ENCODE data around the gene FGF12.
"Not testable (repeated sequence)": the region's sequence is repeated elsewhere in the genome, so short reads cannot be mapped to it uniquely, and the experiment has no call there.

Gene FGF12

DNA sequence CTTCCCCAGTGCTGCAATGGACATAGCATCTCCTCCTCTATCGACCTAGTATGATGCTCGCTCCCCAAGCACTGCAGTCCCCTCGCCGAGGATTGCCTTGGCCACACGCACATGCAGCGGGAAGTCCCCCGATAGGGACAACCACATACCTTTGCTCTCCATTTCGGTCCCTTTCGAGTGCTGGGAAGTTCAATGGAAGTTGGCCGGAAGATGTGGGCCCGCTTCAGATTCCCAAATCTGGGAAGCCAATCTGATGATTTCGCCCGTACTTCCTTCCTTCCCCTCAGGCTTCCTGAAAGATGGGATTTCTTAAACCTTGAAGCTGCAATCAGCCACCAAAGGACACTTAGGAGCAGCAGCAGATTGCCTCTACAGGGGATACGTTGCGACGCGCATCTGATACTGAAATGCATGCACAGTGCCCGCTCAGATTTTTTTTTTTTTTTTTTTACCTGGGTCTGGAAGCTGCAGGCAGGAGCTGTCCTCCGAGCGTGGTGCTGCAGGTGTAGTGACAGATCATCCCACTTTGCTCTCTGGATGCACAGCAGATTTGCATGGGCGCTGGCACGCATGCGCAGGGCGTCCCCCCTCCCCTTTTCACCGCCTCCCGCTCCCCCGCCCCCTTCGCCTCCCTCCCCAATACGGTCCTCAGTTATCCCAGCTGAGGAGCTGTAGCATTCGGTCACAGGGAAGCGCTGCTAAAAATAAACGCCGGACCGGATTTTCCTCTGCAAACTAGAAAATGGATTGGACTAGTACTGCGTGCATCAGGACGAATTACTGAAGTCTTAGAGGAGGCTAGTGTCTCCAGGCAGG lies at the start of gene FGF12:
Gene FGF12, minus strand, starts transcription at position 510 of the 816 bp plus-strand sequence.
- DNase-seq = no peak

DNA sequence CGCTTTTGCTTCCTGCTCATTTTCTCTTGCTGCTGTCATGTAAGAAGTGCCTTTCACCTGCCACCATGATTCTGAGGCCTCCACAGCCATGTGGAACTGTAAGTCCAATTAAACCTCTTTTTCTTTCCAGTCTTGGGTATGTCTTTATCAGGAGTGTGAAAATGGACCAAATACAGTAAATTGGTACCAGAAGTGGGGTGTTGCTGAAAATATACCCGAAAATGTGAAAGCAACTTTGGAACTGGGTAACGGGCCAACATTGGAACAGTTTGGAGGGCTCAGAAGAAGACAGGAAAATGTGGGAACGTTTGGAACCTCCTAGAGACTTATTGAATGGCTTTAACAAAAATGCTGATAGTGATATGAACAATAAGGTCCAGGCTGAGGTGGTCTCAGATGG lies 47.0 kb upstream of the FGF12 start:
- not testable (repeated sequence) for DNase-seq

DNA sequence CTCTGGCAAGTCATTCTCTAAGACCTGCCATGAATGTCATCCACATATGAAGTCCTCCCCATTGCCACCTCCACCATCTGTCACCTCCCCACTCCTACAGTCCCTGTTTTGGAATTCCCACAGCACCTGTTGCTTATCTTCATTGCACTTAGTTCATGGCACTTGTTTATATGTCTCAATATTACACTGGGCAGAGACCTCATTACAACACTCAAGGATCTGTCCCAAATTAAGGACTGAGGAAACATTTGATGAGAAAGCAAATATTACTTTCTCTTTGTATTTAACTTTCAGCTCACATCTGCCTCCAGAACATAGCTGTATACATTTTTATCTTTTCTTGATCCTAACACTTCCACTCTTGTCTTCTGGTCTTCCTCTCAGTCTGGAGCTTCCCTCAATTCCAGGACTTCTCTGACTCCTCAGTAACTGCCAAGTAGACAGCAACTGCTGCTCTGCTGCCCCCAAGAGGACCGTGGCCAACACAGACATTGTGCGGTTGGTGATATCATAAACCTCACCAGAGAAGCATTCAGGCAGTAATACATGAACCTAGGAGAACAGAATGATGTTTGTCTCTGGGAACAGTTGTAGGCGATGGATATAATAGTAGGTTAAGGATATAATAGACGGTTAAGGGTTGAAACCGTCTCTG lies 45.0 kb upstream of the FGF12 start:
- DNase-seq = peak; percentile 7

DNA sequence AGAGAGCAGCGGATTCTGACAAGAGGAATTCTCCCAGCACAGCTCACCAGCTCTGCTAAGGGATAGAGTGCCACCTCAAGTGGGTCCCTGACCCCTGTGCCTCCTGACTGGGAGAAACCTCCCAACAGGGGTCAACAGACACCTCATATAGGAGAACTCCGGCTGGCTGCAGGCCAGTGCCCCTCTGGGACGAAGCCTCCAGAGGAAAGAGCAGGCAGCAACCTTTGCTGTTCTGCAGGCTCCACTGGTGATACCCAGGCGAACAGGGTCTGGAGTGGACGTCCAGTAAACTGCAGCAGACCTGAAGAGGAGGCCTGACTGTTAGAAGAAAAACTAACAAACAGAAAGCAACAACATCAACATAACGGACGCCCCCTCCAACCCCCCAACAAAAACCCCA lies 31.3 kb upstream of the FGF12 start:
- no peak for DNase-seq

DNA sequence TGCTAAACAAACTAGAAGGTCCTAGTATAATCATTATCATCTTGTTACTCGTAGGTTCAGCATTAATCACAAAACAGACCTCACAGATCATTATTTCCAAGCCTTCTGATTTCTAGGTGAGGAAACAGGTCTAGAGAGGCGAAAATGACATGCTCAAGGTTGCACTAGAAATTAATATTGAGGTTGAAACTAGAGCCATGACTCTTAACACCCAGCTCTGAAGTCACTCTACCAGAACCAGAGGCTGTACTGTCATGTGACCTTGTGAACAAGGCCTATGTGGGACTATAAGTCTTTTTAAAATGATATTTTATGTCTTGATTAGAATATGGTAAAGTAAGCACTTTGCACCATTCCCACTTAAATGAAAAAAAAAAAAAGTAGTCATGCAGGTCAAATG lies 23.8 kb upstream of the FGF12 start:
- no peak for DNase-seq

DNA sequence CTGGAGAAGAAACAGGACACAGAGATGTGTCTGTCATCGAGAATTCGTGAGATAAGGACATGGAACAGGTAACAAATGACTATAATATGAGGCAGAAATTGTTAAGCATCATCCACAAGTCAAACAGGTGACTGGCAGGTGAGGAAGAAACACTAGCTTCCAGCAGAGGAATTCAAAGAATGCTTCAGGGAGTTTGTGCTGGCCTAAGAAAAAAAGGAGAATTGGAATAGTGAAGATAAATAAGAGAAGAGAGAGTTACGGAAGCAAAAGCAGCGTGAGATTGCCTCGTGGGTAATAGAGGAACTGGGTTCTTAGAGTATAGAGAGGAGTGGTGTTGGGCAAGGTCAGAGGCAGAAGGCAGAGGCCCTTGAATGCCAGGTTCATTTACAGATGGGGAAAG lies 22.9 kb upstream of the FGF12 start:
- DNase-seq = peak; percentile 26

DNA sequence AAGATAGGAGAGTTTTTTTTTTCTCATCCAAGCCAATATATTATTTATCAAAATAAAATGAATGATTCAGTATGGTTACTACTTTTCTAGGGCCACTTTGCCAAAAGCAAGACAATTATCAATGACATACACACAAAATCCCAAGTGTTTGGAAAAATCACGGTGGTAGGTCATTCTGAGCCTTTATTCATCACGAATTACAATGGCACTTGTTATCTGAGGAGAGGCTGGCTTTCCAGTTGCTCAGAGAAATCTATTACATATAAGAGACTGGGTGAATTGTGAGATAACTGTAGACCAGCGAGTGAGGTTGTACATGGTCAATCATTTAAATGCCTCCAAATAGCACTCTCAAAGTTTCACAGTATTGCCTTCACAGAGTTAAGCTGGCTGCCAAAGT lies 20.4 kb upstream of the FGF12 start:
- DNase-seq = no peak

DNA sequence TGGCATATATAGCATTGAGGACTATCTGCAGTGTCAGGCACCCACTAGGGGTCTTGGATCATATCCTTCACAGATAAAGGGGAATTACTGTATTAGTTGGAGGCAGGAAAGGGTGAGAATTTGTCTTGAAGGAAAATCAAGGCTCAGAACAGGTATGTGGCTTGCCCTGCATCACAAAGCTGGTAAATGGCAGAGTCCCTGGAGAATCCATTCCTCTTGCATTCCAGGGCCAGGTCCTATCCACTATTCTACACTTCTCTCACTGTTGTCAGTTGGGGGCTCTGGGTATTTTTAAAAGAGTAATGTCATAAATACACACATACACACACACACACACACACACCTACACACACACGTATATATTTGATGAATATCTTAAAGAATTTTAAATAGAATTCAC lies 19.8 kb upstream of the FGF12 start:
- no peak for DNase-seq

DNA sequence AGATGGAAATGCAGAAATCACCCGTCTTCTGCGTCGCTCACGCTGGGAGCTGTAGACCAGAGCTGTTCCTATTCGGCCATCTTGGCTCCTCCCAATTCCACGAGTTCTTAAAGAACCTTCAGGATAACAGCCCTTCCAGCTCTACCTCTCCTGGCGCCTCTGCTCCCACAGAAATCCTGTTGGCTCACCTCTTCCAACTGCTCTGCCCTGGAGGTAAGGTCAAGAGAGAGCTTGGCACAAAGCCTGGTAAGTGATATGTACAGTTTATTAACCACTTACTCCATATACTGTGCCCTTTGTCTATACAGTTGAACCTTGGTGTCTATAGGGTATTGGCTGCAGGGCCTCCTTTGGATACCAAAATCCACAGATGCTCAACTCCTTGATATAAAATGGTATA lies 17.8 kb upstream of the FGF12 start:
- DNase-seq = no peak

DNA sequence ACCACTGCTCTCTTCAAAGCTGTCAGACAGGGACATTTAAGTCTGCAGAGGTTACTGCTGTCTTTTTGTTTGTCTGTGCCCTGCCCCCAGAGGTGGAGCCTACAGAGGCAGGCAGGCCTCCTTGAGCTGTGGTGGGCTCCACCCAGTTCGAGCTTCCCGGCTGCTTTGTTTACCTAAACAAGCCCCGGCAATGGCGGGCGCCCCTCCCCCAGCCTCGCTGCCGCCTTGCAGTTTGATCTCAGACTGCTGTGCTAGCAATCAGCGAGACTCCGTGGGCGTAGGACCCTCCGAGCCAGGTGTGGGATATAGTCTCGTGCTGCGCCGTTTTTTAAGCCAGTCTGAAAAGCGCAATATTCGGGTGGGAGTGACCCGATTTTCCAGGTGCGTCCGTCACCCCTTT lies 17.3 kb upstream of the FGF12 start:
- not testable (repeated sequence) for DNase-seq

DNA sequence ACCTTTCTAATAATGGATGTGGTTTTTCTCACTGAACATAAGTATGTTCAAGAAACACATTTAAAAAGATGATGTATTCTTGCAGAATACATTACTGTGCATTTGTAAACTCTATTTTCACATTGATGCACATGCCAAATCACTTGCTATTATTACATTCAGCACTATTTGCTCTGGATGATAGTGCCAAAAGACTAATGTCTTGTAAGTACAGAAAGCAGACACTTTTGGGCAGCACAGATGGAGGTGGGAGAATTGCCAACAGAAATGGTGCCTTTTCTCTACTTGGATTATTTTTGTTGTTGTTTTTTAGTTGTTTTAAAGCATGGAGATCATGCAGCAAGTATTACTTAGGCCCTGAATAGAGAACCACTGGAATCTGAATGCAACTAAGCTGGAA lies 10.2 kb upstream of the FGF12 start:
- no peak for DNase-seq

DNA sequence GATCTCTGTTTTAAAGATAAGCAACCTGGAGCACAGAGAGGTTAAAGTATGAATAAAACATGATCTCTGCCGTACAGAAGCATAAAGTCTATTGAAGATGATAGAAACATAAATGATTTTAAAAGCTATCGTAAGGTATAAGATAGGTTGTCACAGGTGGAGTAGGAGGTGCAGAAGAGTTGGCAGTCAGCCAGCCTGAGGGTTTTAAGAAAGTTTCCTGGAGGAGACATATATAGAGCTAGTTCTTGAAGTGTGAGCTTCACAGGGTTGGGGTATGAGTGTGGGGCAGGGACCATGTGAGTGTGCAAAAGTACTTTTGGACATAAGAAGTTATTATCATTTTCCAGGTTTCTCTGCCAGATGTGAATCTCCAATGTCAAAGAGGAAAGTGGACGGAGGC lies 3.9 kb upstream of the FGF12 start:
- no peak for DNase-seq

DNA sequence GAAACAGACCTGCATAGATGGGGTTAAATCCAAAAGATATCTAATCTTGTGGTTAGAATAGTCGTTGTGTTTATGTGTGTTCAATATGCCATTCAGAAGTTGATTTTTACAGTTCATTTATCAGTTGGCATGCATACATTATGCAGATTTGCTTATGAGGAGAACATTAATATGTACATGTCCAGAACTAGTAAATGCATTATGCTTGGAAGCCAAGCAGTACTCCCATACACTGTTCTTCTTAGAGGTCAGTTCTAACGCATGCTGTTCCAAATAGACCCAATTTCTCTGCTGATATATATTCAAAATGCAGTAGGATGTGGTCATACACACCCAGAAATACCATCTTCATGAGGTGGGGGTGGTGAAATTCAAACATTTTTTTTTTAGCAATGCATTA lies 956 bp downstream of the FGF12 start:
- DNase-seq = no peak

DNA sequence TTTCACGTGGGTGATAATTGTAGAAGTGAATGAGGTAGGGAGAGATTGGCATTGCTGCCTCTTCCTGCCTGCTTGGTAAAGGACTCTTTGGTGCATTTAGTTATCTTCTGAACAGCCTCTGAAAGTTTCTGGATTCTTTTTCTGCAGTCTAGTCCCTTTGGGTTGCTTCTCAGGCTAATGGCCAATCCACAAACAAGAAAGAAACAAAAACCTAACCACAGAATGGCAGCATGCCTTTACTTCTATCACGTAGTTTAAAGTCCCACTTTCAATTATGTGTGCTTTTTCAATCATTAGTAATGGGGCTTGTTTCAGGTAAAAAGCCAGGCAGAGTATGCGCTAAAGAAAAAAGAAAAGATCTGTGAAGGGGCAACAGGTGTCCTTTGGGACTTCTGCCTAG lies 7.4 kb downstream of the FGF12 start:
- DNase-seq = no peak

DNA sequence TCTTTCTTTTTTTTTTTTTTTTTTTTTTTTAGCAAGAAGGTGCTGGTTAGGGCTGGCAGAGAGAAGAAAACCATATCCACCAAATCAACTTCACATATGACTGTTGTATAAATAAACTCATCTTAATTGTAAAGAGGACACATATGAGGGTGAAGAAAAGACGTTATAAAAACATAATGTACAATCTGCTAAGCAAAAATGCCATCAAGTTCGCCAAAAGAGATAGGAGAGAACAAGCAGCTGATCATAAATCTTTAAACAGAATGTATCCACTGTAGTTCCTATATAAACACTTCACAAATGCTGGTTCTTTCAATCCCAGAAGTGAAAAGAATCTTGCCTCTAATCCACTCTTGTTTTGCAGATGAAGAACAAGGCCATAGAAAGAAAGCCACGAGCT lies 9.2 kb downstream of the FGF12 start:
- no peak for DNase-seq

DNA sequence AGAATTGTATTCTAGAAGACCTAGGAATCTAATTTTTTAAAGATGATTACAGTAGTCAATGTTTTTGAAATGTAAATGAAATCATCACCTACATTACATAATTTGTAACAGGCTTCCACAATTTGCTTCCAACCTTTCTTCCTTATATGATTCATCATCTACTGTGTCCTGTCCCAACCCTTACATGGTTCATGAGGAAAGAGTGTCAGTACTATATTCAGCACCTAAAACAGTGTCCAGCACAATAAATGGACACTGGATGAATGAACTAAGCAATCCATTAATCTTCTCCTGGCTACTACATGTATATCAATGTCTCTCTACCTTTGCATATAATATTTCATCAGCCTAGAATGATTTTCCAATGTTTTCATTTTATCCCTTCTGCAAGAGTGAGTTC lies 12.2 kb downstream of the FGF12 start:
- no peak for DNase-seq

DNA sequence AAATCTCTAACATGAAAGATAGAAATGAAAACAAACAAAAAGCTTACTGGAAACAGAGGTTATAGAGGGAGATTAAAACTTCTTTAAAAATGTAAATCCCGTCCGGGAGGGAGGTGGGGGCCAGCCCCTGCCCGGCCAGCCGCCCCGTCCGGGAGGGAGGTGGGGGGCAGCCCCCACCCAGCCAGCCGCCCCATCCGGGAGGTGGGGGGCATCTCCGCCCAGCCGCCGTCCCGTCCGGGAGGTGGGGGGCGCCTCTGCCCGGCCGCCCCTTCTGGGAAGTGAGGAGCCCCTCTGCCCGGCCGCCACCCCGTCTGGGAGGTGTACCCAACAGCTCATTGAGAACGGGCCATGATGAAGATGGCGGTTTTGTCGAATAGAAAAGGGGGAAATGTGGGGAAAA lies 16.2 kb downstream of the FGF12 start:
- not testable (repeated sequence) for DNase-seq

DNA sequence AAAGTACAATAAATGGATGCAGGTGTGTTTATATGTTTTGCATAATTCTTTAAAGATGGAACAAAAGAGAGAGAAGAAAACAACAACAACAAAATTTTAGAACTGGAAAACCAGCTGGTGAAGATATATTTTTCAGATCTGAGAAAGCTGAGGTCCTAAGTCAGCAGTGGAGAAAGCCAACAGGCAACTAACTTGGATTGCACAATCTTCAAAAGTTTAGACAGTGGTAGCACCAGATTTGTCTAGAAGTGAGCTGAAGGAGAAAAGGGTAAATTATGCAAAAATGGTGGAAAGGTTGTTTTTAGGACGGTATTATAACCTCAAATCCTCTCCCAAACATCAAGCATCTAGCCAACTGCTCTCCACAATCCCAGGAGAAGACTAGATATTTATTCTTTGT lies 17.0 kb downstream of the FGF12 start:
- DNase-seq = no peak

DNA sequence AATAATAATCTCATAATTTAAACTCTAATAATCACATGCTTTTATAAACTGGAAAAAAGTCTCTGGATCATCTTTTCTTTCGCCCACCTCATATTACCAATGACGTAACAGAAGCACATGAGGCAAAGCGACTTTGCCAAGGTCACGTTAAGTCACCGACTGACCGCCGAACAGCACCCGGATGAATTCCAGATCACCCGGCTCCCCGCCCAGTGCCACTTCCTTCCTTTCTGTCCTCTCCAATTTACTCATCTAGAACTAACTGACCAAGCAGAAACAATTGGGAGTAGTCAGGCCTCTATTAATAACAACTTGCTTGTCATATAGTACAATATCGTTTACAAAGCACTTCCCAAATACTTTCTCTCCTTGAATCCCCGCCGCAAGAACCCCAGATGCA lies 21.1 kb downstream of the FGF12 start:
- DNase-seq = no peak

DNA sequence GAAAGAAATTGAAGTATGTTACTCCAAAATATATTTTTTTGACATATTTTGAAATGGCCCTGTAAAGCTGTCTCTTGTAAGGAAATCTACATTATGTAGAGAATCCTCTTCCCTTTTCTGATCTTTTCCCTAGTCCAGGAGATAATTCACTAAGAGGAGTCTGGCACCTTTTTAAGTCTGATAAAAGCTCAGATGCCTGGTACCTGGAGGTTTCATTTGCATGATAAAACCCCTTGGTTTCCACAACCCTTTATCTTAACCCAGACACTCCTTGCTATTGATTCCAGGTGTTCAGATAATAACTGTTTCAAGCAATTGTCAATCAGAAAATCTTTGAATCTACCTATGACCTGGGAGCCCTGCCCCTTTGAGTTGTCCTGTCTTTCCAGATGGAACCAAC lies 26.5 kb downstream of the FGF12 start:
- no peak for DNase-seq

DNA sequence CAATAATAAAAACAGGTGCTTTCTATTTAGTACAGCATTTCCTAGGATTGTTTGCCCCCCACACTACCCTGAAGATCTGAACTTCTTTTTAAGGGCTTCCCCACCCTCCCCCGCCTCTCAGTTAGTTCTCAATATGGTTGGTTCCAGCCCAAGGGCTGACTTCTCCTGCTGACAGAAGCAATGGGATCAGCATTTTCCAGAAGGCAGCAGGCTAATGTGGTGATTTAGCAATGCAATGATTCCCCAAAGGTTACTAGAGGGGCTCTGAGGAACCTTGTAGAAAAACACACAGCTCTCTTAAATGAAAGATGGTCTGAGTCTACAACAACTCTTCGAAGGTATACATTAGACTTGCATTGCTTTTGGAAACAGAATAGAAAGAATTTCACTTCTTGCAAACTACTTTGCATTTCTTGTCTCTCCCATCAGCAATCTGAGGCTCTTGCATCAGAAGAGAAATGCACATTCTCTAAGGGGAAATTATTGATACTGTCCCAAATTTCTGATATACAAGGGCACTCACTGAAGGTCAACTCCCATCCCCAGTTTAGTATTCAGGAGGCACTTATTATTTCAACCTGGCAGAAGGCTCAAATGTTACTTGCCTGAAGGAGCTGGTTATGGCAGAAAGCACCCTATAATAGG lies 30.3 kb downstream of the FGF12 start:
- DNase-seq = no peak

DNA sequence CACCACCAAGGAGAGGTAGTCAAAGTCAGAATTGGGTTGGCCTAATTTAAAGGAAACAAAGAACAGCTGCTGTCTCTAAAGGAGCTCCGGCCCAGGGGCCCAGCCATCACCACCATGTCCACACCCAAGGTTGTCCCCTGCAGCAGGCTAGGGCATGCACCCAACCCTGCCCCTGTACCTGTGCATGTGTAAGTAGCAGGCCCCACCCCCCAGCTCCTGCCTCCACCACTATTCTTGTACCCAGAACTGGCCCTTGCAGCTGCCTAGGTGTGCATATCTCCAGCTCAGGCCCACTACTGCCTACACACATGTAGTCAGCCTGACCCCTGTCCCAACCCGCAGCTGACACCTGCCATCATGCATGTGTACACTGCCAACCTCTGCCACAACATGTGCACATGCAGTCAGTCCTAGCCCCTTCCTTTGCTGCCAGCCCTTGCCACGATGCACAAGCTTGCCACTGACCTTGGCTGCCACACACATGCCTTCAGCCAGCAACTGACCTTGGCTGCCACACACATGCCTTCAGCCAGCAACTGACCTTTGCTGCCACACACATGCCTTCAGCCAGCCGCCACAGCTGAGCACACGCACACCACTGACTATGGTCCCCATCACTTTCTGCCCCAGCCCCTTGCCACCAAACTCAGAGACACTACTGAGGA lies 39.7 kb downstream of the FGF12 start:
- DNase-seq = no peak

DNA sequence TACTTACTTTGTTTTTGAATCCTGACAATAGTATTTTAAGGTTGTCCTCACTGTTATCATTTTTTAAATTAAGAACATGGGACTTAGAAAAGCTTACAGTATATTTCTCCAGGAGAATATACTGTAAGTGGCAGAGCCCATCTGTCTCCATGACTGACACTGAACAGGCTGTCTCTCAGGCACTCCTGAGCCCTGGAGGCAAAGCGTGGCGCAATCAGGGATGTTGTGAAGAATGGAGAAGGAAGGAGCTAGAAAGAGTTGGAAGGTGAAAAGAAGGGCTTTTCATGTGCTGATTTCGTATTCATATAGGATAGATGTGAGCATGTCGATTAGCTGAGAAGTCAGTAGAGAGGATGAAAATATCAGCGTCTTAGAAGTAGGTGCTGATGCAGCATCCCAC lies 41.5 kb downstream of the FGF12 start:
- DNase-seq = no peak

DNA sequence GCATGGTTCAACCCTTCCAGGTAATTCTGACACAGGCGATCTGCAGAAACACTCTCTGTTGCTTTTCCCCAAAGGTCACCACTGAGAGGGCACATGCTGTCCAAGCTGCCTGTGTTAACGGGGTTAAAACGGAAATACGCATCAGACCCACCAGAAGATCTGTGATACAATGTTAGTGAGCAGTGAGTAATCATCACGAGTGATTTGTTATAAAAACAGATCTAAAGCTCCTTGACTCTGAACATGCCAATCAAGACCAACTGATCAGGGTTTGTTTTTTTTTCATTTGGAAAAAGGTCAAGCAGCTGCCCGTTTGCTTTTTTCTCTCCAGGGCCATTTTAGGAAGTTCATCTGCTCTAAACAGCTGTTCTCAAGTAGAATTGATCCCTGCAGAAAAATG lies 43.2 kb downstream of the FGF12 start:
- DNase-seq = no peak

Data from MV-4-11 (cell line).